Heart left ventricle (tissue), 16 donors: Measurements from ENCODE around the gene ADCY4. TPM values are rescaled to one million over a fixed set of nuclear protein-coding genes. Genes with fewer than 3 reads are reported as not detected.
A peak's percentile ranks its signal among the peaks of the same experiment; 100 is the strongest.
"Not testable (repeated sequence)": the region's sequence is repeated elsewhere in the genome, so short reads cannot be mapped to it uniquely, and the experiment has no call there.

Experiments used
- ATAC-seq, 4 donors: fragments of 200-7000 bp; cut with Tn5 transposase; one replicate each; pipeline ENCODE4 v1.9.1; 2020 to 2022; ENCODE audit warnings: moderate library complexity in 4 of 4, mild to moderate bottlenecking in 3 of 4, moderate number of reproducible peaks in 1 of 4
- DNase-seq, 5 donors: peaks; one replicate each; pipeline ENCODE4 v3.0.0-alpha.2; 2020
- H3K27ac ChIP-seq, 12 donors: fragments of 200-600 bp; sonication (generic) in 4 of 12; one replicate each; pipeline versions ENCODE4 v1.5.0 to v1.8.0; 2016 to 2022; ENCODE audit warnings: mild to moderate bottlenecking in 2 of 12
- H3K27me3 ChIP-seq, 9 donors: fragments of 200-600 bp; sonication (generic) in 2 of 9; one replicate each; pipeline versions ENCODE4 v1.5.1 to v1.8.0; 2016 to 2022; ENCODE audit warnings: mild to moderate bottlenecking in 3 of 9
- H3K36me3 ChIP-seq, 9 donors: fragments of 200-600 bp; sonication (generic) in 2 of 9; one replicate each; pipeline versions ENCODE4 v1.5.0 to v1.8.0; 2018 to 2022; ENCODE audit warnings: mild to moderate bottlenecking in 2 of 9
- H3K4me1 ChIP-seq, 12 donors: fragments of 200-600 bp; sonication (generic) in 4 of 12; one replicate each; pipeline versions ENCODE4 v1.5.0 to v1.8.0; 2016 to 2022; ENCODE audit warnings: mild to moderate bottlenecking in 3 of 12
- H3K4me3 ChIP-seq, 12 donors: fragments of 200-600 bp; sonication (generic) in 4 of 12; one replicate each; pipeline versions ENCODE4 v1.5.0 to v1.8.0; 2017 to 2022; ENCODE audit warnings: mild to moderate bottlenecking in 9 of 12, moderate library complexity in 4 of 12
- H3K9me3 ChIP-seq, 12 donors: fragments of 200-600 bp; sonication (generic) in 4 of 12; one replicate each; pipeline versions ENCODE4 v1.5.0 to v1.8.0; 2016 to 2022; ENCODE audit warnings: mild to moderate bottlenecking in 1 of 12
- CTCF ChIP-seq, 12 donors: fragments of 200-600 bp; sonication (generic) in 4 of 12; IDR thresholded peaks; one replicate each; pipeline versions ENCODE4 v1.5.0 to v1.8.0; 2018 to 2022; ENCODE audit warnings: antibody characterized with exemption in 12 of 12, mild to moderate bottlenecking in 5 of 12
- POLR2A ChIP-seq, 2 donors: fragments of 450-650 bp; IDR thresholded peaks; one replicate each; pipeline ENCODE4 v1.6.1; 2017; ENCODE audit warnings: antibody characterized with exemption in 2 of 2, mild to moderate bottlenecking in 2 of 2, moderate library complexity in 2 of 2
- WGBS, 4 donors: extraction: QIAGEN DNeasy Blood & Tissue Kit in 2 of 4; methylation state at CpG; one replicate each; pipeline versions ENCODE4 v1.1.5 to v1.1.7; 2013 to 2018; 5-methylcytosine and 5-hydroxymethylcytosine counted together
- intact Hi-C, 10 donors: fragments of 100-400 bp; cut with DNase I; formaldehyde crosslinking; loops; one replicate each; pipeline versions ENCODE4 v1.11.1 to v1.14.2; 2022
- polyA plus RNA-seq, 2 donors: library from polyadenylated mRNA; stranded (reverse); fragments of 200-250 nt; gene quantifications; one replicate each; pipeline ENCODE4 v1.2.3, GENCODE V29; 2013
- total RNA-seq, 9 donors: library from RNA; depleted of rRNA in 2 of 9; stranded (reverse); fragments of >200 nt in 2 of 9; fragmentation: NEBNext Ultra II Directional in 3 of 9; extraction: Animal tissue kit (Norgen Biotek cat#: 25700) in 3 of 9; gene quantifications; one replicate each; pipeline versions ENCODE4 v1.1.0 to v1.2.4, GENCODE V29; 2016 to 2023
- donor health status: ischemic (EF 13 %, LVEDD 7.1; RV severe dilation, severe dysfunction).
- donor health status: healthy with polysubstance abuse.
- donor health status: DM: no; HTN: yes; CAD: no.
- donor health status: DM: no; HTN: no; CAD: no.
- donor health status: ischemic (EF 25% LVEDD 6.9; RV normal size, moderate dysfunction).
- donor health status: ischemic (EF 25% LVEDD 5.7; RV mildly dilated, moderate dysfunction).
- donor health status: healthy.
- donor health status: DM: yes; HTN: yes; CAD: no.
- donor health status: ischemic (EF 35%, LVEDD 5.7; RV mildly dilated, moderate dysfunction).
- donor health status: nonischemic (EF 11% LVEDD 7.7; RV severe dilation, severe dysfunction).
- donor health status: DM: yes; HTN: yes; CAD: no.
- donor health status: PGD.
- donor health status: ischemic (EF 29% LVEDD 5.4; RV normal size, mild dysfunction).
- donor health status: nonischemic (EF 23%, LVEDD 6.1; RV moderate dilation, normal function).

ADCY4 gene
- total and polyA plus RNA-seq, 11 donors, result 20.7 to 47.5 (median 27.5) TPM

- peak; percentile 73 to 82 (median 81) for DNase-seq
- intact Hi-C loops, result no loop called here
- Histone ChIP-seq H3K27me3 (peaks cover 0 to 12% (median 0%) of the 10 kb centered on the region in 9 donors), H3K36me3 (peaks cover 0 to 15% (median 0%) of the 10 kb centered on the region in 9 donors), H3K4me3 (no peak overlapping the region), H3K27ac (peak overlapping the region in 5 of 12 donors; percentile 30 to 71 (median 61)), H3K9me3 (no peaks in the 10 kb centered on the region), H3K4me1 (peaks cover 0 to 36% (median 4%) of the 10 kb centered on the region in 12 donors)
- TF ChIP-seq CTCF (IDR thresholded peaks at IDR 0.05) (no peak), POLR2A (IDR thresholded peaks at IDR 0.05) (no peak)
- WGBS, 4 donors, result 67 to 81% (median 77%) methylated on average over 12 of the region's 12 CpGs
- ATAC-seq, result peak in 2 of 4 donors; percentile 24 to 25
These were observed 38.0 kb upstream of the ADCY4 start for GRCh38 chr14:24372701-24373416.

GRCh38 chr14:24371605-24372004, 36.7 kb upstream of the ADCY4 start:
- H3K9me3 ChIP-seq, H3K4me3 ChIP-seq, ATAC-seq, DNase-seq, intact Hi-C loops: not testable (repeated sequence)
- 88 to 93% (median 89%) methylated on average over 3 of the region's 3 CpGs for WGBS, 4 donors
- Histone ChIP-seq H3K36me3 (peaks cover 0 to 15% (median 0%) of the 10 kb centered on the region in 9 donors), H3K4me1 (peaks cover 0 to 38% (median 11%) of the 10 kb centered on the region in 12 donors), H3K27ac (peak overlapping the region in 6 of 12 donors; percentile 15 to 71 (median 60)), H3K27me3 (peaks cover 0 to 24% (median 2%) of the 10 kb centered on the region in 9 donors)

GRCh38 chr14:24370748-24371147, 35.9 kb upstream of the ADCY4 start:
- ATAC-seq (no peak), DNase-seq (no peak)
- intact Hi-C loops, result no loop called here
- Histone ChIP-seq H3K9me3 (no peaks in the 10 kb centered on the region), H3K27me3 (peaks cover 0 to 30% (median 6%) of the 10 kb centered on the region in 9 donors), H3K4me1 (peaks cover 0 to 40% (median 14%) of the 10 kb centered on the region in 12 donors), H3K4me3 (no peak overlapping the region), H3K27ac (no peak overlapping the region), H3K36me3 (peaks cover 0 to 15% (median 0%) of the 10 kb centered on the region in 9 donors)
- TF ChIP-seq CTCF (IDR thresholded peaks at IDR 0.05) (no peak), POLR2A (IDR thresholded peaks at IDR 0.05) (no peak)
- WGBS, 4 donors, result 54 to 81% (median 71%) methylated on average over 1 of the region's 1 CpG

- peak overlapping the region in 1 of 12 donors; percentile 70 for H3K4me3 ChIP-seq
These were observed 35.2 kb upstream of the ADCY4 start for GRCh38 chr14:24369907-24370687.

More at GRCh38 chr14:24369907-24370687, 35.2 kb upstream of the ADCY4 start:
- Histone ChIP-seq H3K27ac (peak overlapping the region in 1 of 12 donors; percentile 98), H3K36me3 (peaks cover 0 to 13% (median 0%) of the 10 kb centered on the region in 9 donors), H3K27me3 (peaks cover 0 to 32% (median 6%) of the 10 kb centered on the region in 9 donors), H3K9me3 (no peaks in the 10 kb centered on the region), H3K4me1 (peaks cover 0 to 46% (median 19%) of the 10 kb centered on the region in 12 donors)
- WGBS, 4 donors, result 85 to 88% (median 86%) methylated on average over 29 to 32 of the region's 32 CpGs
- no peak for TF ChIP-seq POLR2A (IDR thresholded peaks at IDR 0.05)
- TF ChIP-seq CTCF (IDR thresholded peaks at IDR 0.05), result no peak
- intact Hi-C loops, result loop anchor here in 4 of 10 donors (5.0 kb wide), 3 partner anchors 32 to 62 kb away; no protein-coding TSS in a partner anchor
- ATAC-seq, result no peak
- DNase-seq, result no peak
